ENCODE results near the gene SERPIND1.

DNA sequence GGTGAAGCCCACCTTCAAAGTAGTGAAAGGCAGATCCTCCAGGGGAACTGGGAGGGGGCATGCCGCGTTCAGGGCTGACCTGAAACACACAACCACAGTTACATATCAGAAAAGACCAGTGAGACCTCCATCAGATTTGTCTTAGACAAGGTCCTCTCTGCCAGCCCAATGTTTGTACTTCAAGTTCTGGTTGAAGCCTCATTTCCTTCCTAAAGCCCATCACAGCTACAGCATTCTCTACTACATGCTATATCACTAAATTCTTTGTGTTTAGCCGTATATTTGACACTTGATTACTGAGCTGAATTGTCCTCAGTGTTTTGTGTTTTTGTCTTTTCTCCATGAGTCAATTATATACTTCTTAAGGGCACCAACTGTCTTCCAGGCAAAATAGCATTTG, 44.6 kb downstream of the SERPIND1 start:
- no peak for TF ChIP-seq EZH2phosphoT487 (IDR thresholded peaks at IDR 0.05; ENCODE audit: low read length)
- TF ChIP-seq, protein P1, sequence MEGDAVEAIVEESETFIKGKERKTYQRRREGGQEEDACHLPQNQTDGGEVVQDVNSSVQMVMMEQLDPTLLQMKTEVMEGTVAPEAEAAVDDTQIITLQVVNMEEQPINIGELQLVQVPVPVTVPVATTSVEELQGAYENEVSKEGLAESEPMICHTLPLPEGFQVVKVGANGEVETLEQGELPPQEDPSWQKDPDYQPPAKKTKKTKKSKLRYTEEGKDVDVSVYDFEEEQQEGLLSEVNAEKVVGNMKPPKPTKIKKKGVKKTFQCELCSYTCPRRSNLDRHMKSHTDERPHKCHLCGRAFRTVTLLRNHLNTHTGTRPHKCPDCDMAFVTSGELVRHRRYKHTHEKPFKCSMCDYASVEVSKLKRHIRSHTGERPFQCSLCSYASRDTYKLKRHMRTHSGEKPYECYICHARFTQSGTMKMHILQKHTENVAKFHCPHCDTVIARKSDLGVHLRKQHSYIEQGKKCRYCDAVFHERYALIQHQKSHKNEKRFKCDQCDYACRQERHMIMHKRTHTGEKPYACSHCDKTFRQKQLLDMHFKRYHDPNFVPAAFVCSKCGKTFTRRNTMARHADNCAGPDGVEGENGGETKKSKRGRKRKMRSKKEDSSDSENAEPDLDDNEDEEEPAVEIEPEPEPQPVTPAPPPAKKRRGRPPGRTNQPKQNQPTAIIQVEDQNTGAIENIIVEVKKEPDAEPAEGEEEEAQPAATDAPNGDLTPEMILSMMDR (IDR thresholded peaks at IDR 0.05; ENCODE audit: low read length) = no peak
- TF ChIP-seq EZH2 (optimal IDR thresholded peaks at IDR 0.05; ENCODE audit: low read depth, low read length) = no peak
